ENCODE measurements around the gene SPARC. TPM values are rescaled to one million over a fixed set of nuclear protein-coding genes. Genes with fewer than 3 reads are reported as not detected.
"Not testable (repeated sequence)": the region's sequence is repeated elsewhere in the genome, so short reads cannot be mapped to it uniquely, and the experiment has no call there.

Gene SPARC
- total RNA-seq, 1 experiment from 2014 or later = 339 TPM

DNA sequence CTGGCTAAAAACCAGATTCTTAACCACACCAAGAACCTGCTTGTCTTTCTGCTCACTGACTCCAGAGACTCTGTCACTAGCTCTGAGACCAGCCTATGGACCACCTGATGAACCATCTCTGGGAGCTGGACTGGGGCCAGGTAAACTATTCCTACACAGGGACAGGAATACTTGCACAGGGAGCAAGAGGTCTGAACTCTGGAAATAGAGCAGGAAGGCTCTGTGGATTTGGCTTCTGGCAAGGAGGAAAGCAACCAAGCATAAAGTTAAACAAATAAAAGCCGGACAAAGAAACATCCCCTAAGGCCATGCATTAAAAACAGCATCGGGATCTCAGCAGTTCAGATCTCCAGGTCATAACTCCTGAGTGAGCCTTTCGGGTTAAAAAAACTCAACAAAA is 5.6 kb upstream of the SPARC start:
- peaks cover 16% of the 10 kb centered on the region for H3K4me1 ChIP-seq (ENCODE audit: insufficient read depth, low read length, poor library complexity, severe bottlenecking)
- POLR2A ChIA-PET (ENCODE audit: low non-redundant PET) = no interaction called here
- TF ChIP-seq, protein P1, sequence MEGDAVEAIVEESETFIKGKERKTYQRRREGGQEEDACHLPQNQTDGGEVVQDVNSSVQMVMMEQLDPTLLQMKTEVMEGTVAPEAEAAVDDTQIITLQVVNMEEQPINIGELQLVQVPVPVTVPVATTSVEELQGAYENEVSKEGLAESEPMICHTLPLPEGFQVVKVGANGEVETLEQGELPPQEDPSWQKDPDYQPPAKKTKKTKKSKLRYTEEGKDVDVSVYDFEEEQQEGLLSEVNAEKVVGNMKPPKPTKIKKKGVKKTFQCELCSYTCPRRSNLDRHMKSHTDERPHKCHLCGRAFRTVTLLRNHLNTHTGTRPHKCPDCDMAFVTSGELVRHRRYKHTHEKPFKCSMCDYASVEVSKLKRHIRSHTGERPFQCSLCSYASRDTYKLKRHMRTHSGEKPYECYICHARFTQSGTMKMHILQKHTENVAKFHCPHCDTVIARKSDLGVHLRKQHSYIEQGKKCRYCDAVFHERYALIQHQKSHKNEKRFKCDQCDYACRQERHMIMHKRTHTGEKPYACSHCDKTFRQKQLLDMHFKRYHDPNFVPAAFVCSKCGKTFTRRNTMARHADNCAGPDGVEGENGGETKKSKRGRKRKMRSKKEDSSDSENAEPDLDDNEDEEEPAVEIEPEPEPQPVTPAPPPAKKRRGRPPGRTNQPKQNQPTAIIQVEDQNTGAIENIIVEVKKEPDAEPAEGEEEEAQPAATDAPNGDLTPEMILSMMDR (conservative IDR thresholded peaks at IDR 0.05; ENCODE audit: low read depth, low read length) = no peak
- TF ChIP-seq EZH2 (IDR thresholded peaks at IDR 0.05; ENCODE audit: borderline replicate concordance, low read depth, low read length, poor library complexity, severe bottlenecking) = no peak
- H3K27me3 ChIP-seq (replicated peaks; ENCODE audit: insufficient read depth, low read depth, low read length, poor library complexity) = no peaks in the 10 kb centered on the region
- CTCF ChIA-PET = no interaction called here
- no peaks in the 10 kb centered on the region for H3K36me3 ChIP-seq (ENCODE audit: insufficient read depth, low read length, poor library complexity, severe bottlenecking)
- no peaks in the 10 kb centered on the region for H3K9me3 ChIP-seq (ENCODE audit: low read depth, low read length, poor library complexity, severe bottlenecking)
- DNase-seq (ENCODE audit: low spot score) = no peak
- no peak overlapping the region for H3K27ac ChIP-seq (ENCODE audit: low read depth, low read length, poor library complexity, severe bottlenecking)
- intact Hi-C loops (cut with micrococcal nuclease; ENCODE audit: unreplicated experiment) = no loop called here
- no TSS peak for BruUV-seq (replicated peaks)
- no peak overlapping the region for H3K4me3 ChIP-seq (ENCODE audit: low read depth, low read length, poor library complexity, severe bottlenecking)

DNA sequence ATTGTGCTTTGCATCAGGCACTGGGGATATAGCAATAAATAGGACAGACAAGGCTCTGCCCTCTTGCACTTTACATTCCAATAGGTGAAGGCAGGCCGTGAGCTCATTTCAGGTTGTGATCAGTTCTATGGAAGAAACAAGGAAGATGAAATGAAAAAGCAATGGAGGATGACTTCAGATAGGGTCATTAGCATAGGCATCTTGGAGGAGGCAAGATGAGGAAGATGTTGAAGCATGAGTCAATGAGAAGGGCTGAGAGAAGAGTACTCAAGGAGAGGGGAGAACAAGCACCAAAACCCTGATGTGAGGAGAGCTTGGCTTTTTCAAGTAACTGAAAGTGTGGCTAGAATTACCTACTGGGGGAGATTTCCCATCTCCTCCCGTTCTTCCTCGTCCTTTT is 5.0 kb upstream of the SPARC start:
- TF ChIP-seq, protein P1 (conservative IDR thresholded peaks at IDR 0.05; ENCODE audit: low read depth, low read length) = no peak
- TF ChIP-seq EZH2 (IDR thresholded peaks at IDR 0.05; ENCODE audit: borderline replicate concordance, low read depth, low read length, poor library complexity, severe bottlenecking) = no peak
- Histone ChIP-seq H3K9me3 (ENCODE audit: low read depth, low read length, poor library complexity, severe bottlenecking) (no peaks in the 10 kb centered on the region), H3K27ac (ENCODE audit: low read depth, low read length, poor library complexity, severe bottlenecking) (no peak overlapping the region), H3K4me3 (ENCODE audit: low read depth, low read length, poor library complexity, severe bottlenecking) (no peak overlapping the region), H3K4me1 (ENCODE audit: insufficient read depth, low read length, poor library complexity, severe bottlenecking) (peaks cover 17% of the 10 kb centered on the region), H3K36me3 (ENCODE audit: insufficient read depth, low read length, poor library complexity, severe bottlenecking) (no peaks in the 10 kb centered on the region), H3K27me3 (replicated peaks; ENCODE audit: insufficient read depth, low read depth, low read length, poor library complexity) (no peaks in the 10 kb centered on the region)
- CTCF ChIA-PET = no interaction called here
- no peak for DNase-seq (ENCODE audit: low spot score)
- intact Hi-C loops (cut with micrococcal nuclease; ENCODE audit: unreplicated experiment) = no loop called here
- BruUV-seq (replicated peaks) = no TSS peak
- POLR2A ChIA-PET (ENCODE audit: low non-redundant PET) = no interaction called here

DNA sequence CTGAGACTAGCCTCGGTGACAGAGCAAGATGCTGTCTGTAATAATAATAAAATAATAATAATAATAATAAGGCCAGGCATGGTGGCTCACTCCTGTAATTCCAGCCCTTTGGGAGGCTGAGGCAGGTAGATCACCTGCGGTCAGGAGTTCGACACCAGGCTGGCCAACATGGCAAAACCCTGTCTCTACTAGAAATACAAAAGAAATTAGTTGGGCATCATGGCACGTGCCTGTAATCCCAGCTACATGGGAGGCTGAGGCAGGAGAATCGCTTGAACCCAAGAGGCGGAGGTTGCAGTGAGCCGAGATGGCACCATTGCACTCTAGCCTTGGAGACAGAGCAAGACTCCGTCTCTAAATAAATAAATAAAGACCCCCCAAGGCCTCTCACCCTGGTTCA is 2.9 kb upstream of the SPARC start:
- intact Hi-C loops (cut with micrococcal nuclease; ENCODE audit: unreplicated experiment); H3K36me3 ChIP-seq (ENCODE audit: insufficient read depth, low read length, poor library complexity, severe bottlenecking); H3K27ac ChIP-seq (ENCODE audit: low read depth, low read length, poor library complexity, severe bottlenecking); H3K27me3 ChIP-seq (replicated peaks; ENCODE audit: insufficient read depth, low read depth, low read length, poor library complexity); CTCF ChIA-PET; BruUV-seq (replicated peaks); DNase-seq (ENCODE audit: low spot score); POLR2A ChIA-PET (ENCODE audit: low non-redundant PET); H3K9me3 ChIP-seq (ENCODE audit: low read depth, low read length, poor library complexity, severe bottlenecking); H3K4me3 ChIP-seq (ENCODE audit: low read depth, low read length, poor library complexity, severe bottlenecking): not testable (repeated sequence)
- H3K4me1 ChIP-seq (ENCODE audit: insufficient read depth, low read length, poor library complexity, severe bottlenecking) = peaks cover 22% of the 10 kb centered on the region

DNA sequence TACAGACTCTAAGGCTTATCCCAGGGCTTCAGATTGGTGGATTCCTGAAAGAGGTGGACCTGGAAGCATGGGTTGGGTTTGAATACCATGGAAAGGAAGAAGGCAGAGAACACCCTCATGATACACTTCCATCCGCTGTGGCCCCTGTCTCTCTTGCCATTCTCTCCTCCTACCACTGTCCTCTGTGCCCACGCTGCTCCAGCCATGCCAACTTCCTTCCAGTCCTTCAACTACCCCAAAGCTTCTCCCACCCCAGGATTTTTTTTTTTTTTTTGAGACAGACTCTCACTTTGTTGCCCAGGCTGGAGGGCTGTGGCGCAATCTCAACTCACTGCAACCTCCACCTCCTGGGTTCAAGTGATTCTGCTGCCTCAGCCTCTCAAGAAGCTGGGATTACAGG is 1.7 kb upstream of the SPARC start:
- no peaks in the 10 kb centered on the region for H3K27me3 ChIP-seq (replicated peaks; ENCODE audit: insufficient read depth, low read depth, low read length, poor library complexity)
- no peak for DNase-seq (ENCODE audit: low spot score)
- no peak overlapping the region for H3K4me3 ChIP-seq (ENCODE audit: low read depth, low read length, poor library complexity, severe bottlenecking)
- no peaks in the 10 kb centered on the region for H3K9me3 ChIP-seq (ENCODE audit: low read depth, low read length, poor library complexity, severe bottlenecking)
- no TSS peak for BruUV-seq (replicated peaks)
- intact Hi-C loops (cut with micrococcal nuclease; ENCODE audit: unreplicated experiment) = no loop called here
- H3K4me1 ChIP-seq (ENCODE audit: insufficient read depth, low read length, poor library complexity, severe bottlenecking) = peaks cover 33% of the 10 kb centered on the region
- TF ChIP-seq, protein P1 (conservative IDR thresholded peaks at IDR 0.05; ENCODE audit: low read depth, low read length) = no peak
- no peak for TF ChIP-seq EZH2 (IDR thresholded peaks at IDR 0.05; ENCODE audit: borderline replicate concordance, low read depth, low read length, poor library complexity, severe bottlenecking)
- H3K27ac ChIP-seq (ENCODE audit: low read depth, low read length, poor library complexity, severe bottlenecking) = no peak overlapping the region
- ChIA-PET POLR2A (ENCODE audit: low non-redundant PET) (no interaction called here), CTCF (no interaction called here)
- no peaks in the 10 kb centered on the region for H3K36me3 ChIP-seq (ENCODE audit: insufficient read depth, low read length, poor library complexity, severe bottlenecking)

All from A673 (cell line).